ENCODE data around the gene SNCAIP.

The SNCAIP gene

GRCh38 chr5:122311961-122312590, at the start of gene SNCAIP:
TSS of gene SNCAIP (plus strand) at chr5:122312237. CDS start at chr5:122391135, 78,898 bp downstream.
- DNase-seq = peak in 35 of 51 donors; percentile 3 to 72 (median 41)

GRCh38 chr5:122263352-122264030, 48.5 kb upstream of the SNCAIP start:
- DNase-seq = no peak

- DNase-seq = no peak
Observed at GRCh38 chr5:122264610-122265009, 47.4 kb upstream of the SNCAIP start.

- no peak for DNase-seq
Observed at GRCh38 chr5:122267185-122267584, 44.9 kb upstream of the SNCAIP start.

- no peak for DNase-seq
Observed at GRCh38 chr5:122273696-122274095, 38.3 kb upstream of the SNCAIP start.

- no peak for DNase-seq
Observed at GRCh38 chr5:122283592-122283991, 28.4 kb upstream of the SNCAIP start.

- DNase-seq = no peak
Observed at GRCh38 chr5:122286541-122286940, 25.5 kb upstream of the SNCAIP start.

GRCh38 chr5:122287101-122287500, 24.9 kb upstream of the SNCAIP start:
- no peak for DNase-seq

- no peak for DNase-seq
Observed at GRCh38 chr5:122291000-122291901, 20.8 kb upstream of the SNCAIP start.

GRCh38 chr5:122292332-122292731, 19.7 kb upstream of the SNCAIP start:
- no peak for DNase-seq

GRCh38 chr5:122295138-122295537, 16.9 kb upstream of the SNCAIP start:
- no peak for DNase-seq

GRCh38 chr5:122296871-122297270, 15.2 kb upstream of the SNCAIP start:
- no peak for DNase-seq

GRCh38 chr5:122297587-122298298, 14.3 kb upstream of the SNCAIP start:
- no peak for DNase-seq

GRCh38 chr5:122300374-122300773, 11.7 kb upstream of the SNCAIP start:
- no peak for DNase-seq

GRCh38 chr5:122301016-122301415, 11.0 kb upstream of the SNCAIP start:
- no peak for DNase-seq

- DNase-seq = no peak
Observed at GRCh38 chr5:122304471-122305215, 7.4 kb upstream of the SNCAIP start.

- DNase-seq = no peak
Observed at GRCh38 chr5:122306461-122306860, 5.6 kb upstream of the SNCAIP start.

- DNase-seq = peak in 16 of 51 donors; percentile 1 to 43 (median 10)
Observed at GRCh38 chr5:122310889-122311288, 1.1 kb upstream of the SNCAIP start.

GRCh38 chr5:122311497-122311960, 508 bp upstream of the SNCAIP start:
- DNase-seq = peak in 14 of 51 donors; percentile 7 to 58 (median 23)

- DNase-seq = peak in 28 of 51 donors; percentile 3 to 73 (median 21)
Observed at GRCh38 chr5:122312591-122313406, 762 bp downstream of the SNCAIP start.
